Lung (tissue), 12 donors: ENCODE results near the gene FHOD1. TPM values are rescaled to one million over a fixed set of nuclear protein-coding genes. Genes with fewer than 3 reads are reported as not detected.

Experiments
- ATAC-seq: fragments of 200-7000 bp; cut with Tn5 transposase; one replicate; pipeline ENCODE4 v1.9.1; 2020; ENCODE audit warnings: moderate number of reproducible peaks; ENCODE audit not compliant: insufficient read depth, low FRiP score
- DNase-seq, 3 donors: peaks; one replicate each; pipeline ENCODE4 v3.0.0-alpha.2; 2013 to 2017
- H3K27ac ChIP-seq, 2 donors: one replicate each; pipeline ENCODE4 v1.5.1; 2013; ENCODE audit warnings: mild to moderate bottlenecking in 2 of 2, moderate library complexity in 2 of 2, control low read depth in 1 of 2, inconsistent platforms in 1 of 2, low read depth in 1 of 2, low read length in 1 of 2
- H3K27me3 ChIP-seq, 3 donors: one replicate each; pipeline ENCODE4 v1.5.1; 2013; ENCODE audit warnings: low read length in 2 of 3; ENCODE audit not compliant: control insufficient read depth in 3 of 3, insufficient read depth in 3 of 3
- H3K36me3 ChIP-seq, 4 donors: one replicate each; pipeline ENCODE4 v1.5.1; 2013; ENCODE audit warnings: low read length in 4 of 4, mild to moderate bottlenecking in 1 of 4, moderate library complexity in 1 of 4; ENCODE audit not compliant: control insufficient read depth in 4 of 4, insufficient read depth in 4 of 4
- H3K4me1 ChIP-seq, 5 donors: one replicate each; pipeline ENCODE4 v1.5.1; 2013; ENCODE audit warnings: low read length in 5 of 5, mild to moderate bottlenecking in 2 of 5, moderate library complexity in 1 of 5; ENCODE audit not compliant: control insufficient read depth in 5 of 5, insufficient read depth in 5 of 5
- H3K4me3 ChIP-seq: one replicate; pipeline ENCODE4 v1.5.1; 2013; ENCODE audit warnings: mild to moderate bottlenecking, control low read depth, moderate library complexity
- H3K9ac ChIP-seq, 2 donors: one replicate each; pipeline ENCODE4 v1.5.1; 2013; ENCODE audit warnings: low read length in 2 of 2, control low read depth in 1 of 2; ENCODE audit not compliant: insufficient read depth in 1 of 2
- H3K9me3 ChIP-seq, 4 donors: one replicate each; pipeline ENCODE4 v1.5.1; 2013; ENCODE audit warnings: low read length in 3 of 4, mild to moderate bottlenecking in 1 of 4, moderate library complexity in 1 of 4; ENCODE audit not compliant: control insufficient read depth in 4 of 4, insufficient read depth in 3 of 4
- WGBS, 2 donors: extraction: QIAGEN DNeasy Blood & Tissue Kit; methylation state at CpG; one replicate each; pipeline ENCODE4 v1.1.7; 2013; 5-methylcytosine and 5-hydroxymethylcytosine counted together
- polyA plus RNA-seq, 2 donors: library from polyadenylated mRNA; stranded (reverse); fragments of 200-250 nt; gene quantifications; one replicate each; pipeline ENCODE4 v1.2.1, GENCODE V29; 2013
- total RNA-seq, 2 donors: library from RNA; depleted of rRNA in 1 of 2; stranded (reverse); fragments of >200 nt in 1 of 2; gene quantifications; one replicate each; pipeline ENCODE4 v1.2.1, GENCODE V29; 2014 to 2021
- TF ChIP-seq, protein P1 (sequence below): IDR thresholded peaks from 2 replicates; pipeline ENCODE4 v1.5.1; 2012; ENCODE audit warnings: mild to moderate bottlenecking; ENCODE audit errors: control extremely low read depth, extremely low read depth
- donor health status: control.
- donor health status: control.
- donor health status: Bipolar disorder and iron deficiency.
- donor health status: healthy.
- donor health status: DM: yes; HTN: yes; CAD: no.

Gene FHOD1
- total and polyA plus RNA-seq, 4 donors = 51.3 to 129 (median 65.5) TPM

DNA sequence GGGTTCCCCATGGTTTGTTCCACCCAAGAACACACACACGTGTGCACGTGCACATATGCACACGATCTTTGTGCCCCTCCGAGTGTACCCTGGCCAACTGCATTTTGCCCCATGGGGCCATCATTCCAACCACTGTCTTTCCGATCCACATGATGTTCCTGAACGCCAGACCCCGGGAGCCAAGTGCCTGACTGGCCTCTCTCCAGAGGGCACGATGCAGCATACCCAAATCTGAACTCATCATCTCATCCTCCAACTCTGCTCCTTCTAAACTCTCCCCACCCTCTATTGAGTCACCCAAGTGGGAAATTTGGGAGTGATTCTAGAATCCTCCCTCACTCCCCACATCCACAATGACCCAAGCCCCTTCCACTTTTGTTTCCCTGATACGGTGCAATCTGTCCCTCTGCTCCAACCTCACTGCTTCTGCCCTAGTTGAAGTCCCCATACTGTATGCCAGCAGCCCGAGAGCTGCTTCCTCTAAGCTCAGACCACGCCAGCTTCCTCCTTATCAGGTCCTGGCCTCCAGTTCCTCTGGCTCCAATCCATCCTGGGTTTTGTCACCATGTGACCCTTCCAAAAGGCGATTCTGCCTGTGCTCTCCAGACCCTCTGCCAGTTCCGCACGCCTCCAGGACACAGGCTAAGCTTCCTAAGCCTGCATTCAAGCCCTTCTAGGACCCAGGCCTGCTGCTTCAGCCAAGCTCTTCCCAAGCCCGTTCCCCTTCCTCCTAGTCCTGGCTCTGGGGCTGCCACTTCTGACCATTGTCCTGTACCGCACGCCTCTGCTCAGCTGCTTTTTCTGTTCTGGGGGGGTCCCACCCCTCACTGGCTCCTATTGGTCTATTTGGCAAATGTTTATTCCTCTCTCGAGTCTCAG lies 30.4 kb downstream of the FHOD1 start:
- Histone ChIP-seq H3K9ac (peak overlapping the region in 1 of 2 donors; percentile 8), H3K4me3 (no peak overlapping the region), H3K4me1 (peaks cover 6 to 26% (median 16%) of the 10 kb centered on the region in 5 donors), H3K27me3 (no peaks in the 10 kb centered on the region), H3K9me3 (no peaks in the 10 kb centered on the region), H3K36me3 (peaks cover 0 to 3% (median under 1%) of the 10 kb centered on the region in 4 donors), H3K27ac (peak overlapping the region; percentile 63)
- DNase-seq (peak; percentile 78 to 87 (median 86)), ATAC-seq (peak; percentile 72)
- WGBS, 2 donors = 38 to 45% methylated on average over 18 of the region's 18 CpGs
- TF ChIP-seq, protein P1, sequence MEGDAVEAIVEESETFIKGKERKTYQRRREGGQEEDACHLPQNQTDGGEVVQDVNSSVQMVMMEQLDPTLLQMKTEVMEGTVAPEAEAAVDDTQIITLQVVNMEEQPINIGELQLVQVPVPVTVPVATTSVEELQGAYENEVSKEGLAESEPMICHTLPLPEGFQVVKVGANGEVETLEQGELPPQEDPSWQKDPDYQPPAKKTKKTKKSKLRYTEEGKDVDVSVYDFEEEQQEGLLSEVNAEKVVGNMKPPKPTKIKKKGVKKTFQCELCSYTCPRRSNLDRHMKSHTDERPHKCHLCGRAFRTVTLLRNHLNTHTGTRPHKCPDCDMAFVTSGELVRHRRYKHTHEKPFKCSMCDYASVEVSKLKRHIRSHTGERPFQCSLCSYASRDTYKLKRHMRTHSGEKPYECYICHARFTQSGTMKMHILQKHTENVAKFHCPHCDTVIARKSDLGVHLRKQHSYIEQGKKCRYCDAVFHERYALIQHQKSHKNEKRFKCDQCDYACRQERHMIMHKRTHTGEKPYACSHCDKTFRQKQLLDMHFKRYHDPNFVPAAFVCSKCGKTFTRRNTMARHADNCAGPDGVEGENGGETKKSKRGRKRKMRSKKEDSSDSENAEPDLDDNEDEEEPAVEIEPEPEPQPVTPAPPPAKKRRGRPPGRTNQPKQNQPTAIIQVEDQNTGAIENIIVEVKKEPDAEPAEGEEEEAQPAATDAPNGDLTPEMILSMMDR = no peak

DNA sequence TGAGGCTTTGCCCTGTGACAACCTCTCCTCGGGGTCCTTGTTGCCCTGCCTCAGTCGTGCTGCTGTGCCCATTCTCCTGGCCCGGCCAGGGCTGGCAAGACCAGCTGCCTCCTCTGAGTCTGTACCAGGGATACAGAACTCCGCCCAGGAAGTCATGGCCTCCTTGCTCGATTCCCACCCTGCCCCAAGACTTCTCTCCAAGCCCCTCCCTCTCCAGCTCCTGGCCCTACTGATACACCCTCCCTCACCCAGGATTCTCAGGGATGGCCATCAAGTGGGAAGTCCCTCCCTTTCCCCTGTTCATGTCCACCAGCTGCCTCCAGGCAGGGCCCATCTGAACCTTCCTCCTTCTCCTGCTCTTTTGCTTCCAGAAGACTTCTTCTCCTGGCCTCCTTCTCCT lies 31.6 kb downstream of the FHOD1 start:
- no peak for DNase-seq
- Histone ChIP-seq H3K4me1 (peaks cover 6 to 26% (median 16%) of the 10 kb centered on the region in 5 donors), H3K9ac (no peak overlapping the region), H3K4me3 (no peak overlapping the region), H3K27ac (peak overlapping the region in 1 of 2 donors; percentile 63), H3K36me3 (peaks cover 0 to 3% (median under 1%) of the 10 kb centered on the region in 4 donors), H3K27me3 (no peaks in the 10 kb centered on the region), H3K9me3 (no peaks in the 10 kb centered on the region)
- no peak for ATAC-seq
- WGBS, 2 donors = 67 to 68% methylated on average over 5 of the region's 5 CpGs
- TF ChIP-seq, protein P1 = no peak

DNA sequence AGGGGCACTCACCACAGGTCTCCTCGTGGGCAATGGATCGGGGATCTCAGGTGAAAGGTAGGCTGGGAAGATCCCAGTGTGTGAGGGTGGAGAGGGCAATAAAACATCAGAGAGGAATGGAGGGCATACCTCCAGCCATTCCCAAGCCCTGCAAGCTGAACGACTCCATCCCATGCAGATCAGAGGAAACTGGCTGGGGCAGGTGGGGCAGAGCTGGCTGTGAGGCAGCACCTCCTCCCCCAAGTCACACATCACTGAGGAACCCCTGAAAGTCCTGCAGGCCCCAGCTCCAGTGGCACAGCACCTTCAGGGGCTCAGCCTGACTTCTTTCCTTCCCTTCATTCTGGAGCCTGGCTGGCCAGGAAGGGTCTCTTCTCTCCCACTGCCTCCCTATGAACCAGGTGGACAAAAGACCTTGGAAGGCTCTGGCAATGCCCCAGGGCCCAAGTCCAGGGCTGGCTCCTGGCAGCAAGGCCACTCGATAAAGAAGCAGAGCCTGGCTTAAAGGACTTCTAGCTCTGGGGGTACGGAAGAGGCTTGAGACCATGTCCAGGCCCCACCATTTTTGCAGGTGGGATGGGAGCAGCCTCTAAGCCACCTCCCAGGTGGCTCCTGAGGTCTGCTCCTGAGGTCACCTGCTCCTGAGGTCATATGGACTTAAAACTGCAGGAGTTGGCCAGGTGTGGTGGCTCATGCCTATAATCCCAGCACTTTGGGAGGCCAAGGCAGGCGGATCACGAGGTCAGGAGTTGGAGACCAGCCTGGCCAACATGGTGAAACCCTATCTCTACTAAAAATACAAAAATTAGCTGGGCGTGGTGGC lies 33.9 kb downstream of the FHOD1 start:
- no peak for DNase-seq
- H3K4me1 ChIP-seq = peaks cover 6 to 26% (median 16%) of the 10 kb centered on the region in 5 donors
- H3K4me3 ChIP-seq = no peak overlapping the region
- ATAC-seq = no peak
- H3K9me3 ChIP-seq = no peaks in the 10 kb centered on the region
- TF ChIP-seq, protein P1 = no peak
- peak overlapping the region in 1 of 2 donors; percentile 4 for H3K27ac ChIP-seq
- no peaks in the 10 kb centered on the region for H3K27me3 ChIP-seq
- H3K36me3 ChIP-seq = peaks cover 0 to 1% (median 0%) of the 10 kb centered on the region in 4 donors
- no peak overlapping the region for H3K9ac ChIP-seq
- WGBS, 2 donors = 79 to 83% methylated on average over 8 of the region's 8 CpGs
